Measurements from ENCODE around the gene MAN1C1. TPM values are rescaled to one million over a fixed set of nuclear protein-coding genes. Genes with fewer than 3 reads are reported as not detected.

The MAN1C1 gene
- total RNA-seq, 6 experiments from 2014 or later: 10.7 to 38.8 (median 21.0) TPM

DNA sequence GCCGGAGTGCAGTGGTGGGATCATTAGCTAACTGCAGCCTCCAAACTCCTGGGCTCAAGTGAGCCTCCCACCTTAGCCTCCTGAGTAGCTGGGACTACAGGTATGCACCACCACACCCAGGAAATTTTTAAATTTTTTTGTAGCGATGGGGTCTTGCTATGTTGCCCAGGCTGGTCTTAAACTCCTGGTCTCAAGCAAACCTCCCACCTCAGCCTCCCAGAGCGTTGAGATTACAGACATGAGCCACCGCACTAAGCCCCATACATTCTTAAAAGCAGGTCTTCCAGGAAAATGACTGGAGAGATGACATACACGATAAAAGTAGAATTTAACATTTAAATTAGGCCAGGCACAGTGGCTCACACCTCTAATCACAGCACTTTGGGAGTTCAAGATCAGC is 216.6 kb downstream of the MAN1C1 start:
- WGBS (ENCODE audit: insufficient coverage, low coverage, low lambda C conversion rate, missing lambda C conversion rate): 90% methylated on average over 5 of the region's 5 CpGs

More for the DNA sequence above, 216.6 kb downstream of the MAN1C1 start:
- TF ChIP-seq CTCF (IDR thresholded peaks at IDR 0.05) (no peak), POLR2A (IDR thresholded peaks at IDR 0.05) (no peak)
- H3K4me3 ChIP-seq: no peak overlapping the region
- no peak for DNase-seq
- no peaks in the 10 kb centered on the region for H3K4me1 ChIP-seq
- H3K9me3 ChIP-seq: no peaks in the 10 kb centered on the region
- ATAC-seq: no peak
- peaks cover 5 to 58% (median 32%) of the 10 kb centered on the region in 4 donors for H3K36me3 ChIP-seq
- H3K27ac ChIP-seq: no peak overlapping the region
- H3K27me3 ChIP-seq: no peaks in the 10 kb centered on the region
- intact Hi-C loops (cut with DNase I): no loop called here

Other genes with a start within 250 kb of the MAN1C1 start
- gene RHCE, start 196.0 kb upstream of the MAN1C1 start, total RNA-seq: 1 to 10 TPM in 4 of 6 experiments, under 1 TPM in 2; 0.25 to 2.2 (median 1.4) TPM
- 10 to 100 TPM; 23.2 to 32.9 (median 27.2) TPM for gene MACO1, start 185.9 kb upstream of the MAN1C1 start, total RNA-seq
- gene LDLRAP1, start 73.2 kb upstream of the MAN1C1 start, total RNA-seq: 10 to 100 TPM; 15.3 to 24.3 (median 16.7) TPM
- gene SELENON, start 183.4 kb downstream of the MAN1C1 start, total RNA-seq: 10 to 100 TPM; 11.9 to 21.8 (median 17.8) TPM
- gene MTFR1L, start 203.2 kb downstream of the MAN1C1 start, total RNA-seq: 10 to 100 TPM; 30.8 to 48.9 (median 43.3) TPM
- gene AUNIP, start 242.7 kb downstream of the MAN1C1 start, total RNA-seq: under 1 TPM in 2 of 6 experiments, not detected in 4; 0.43 to 0.56 TPM